Measurements from ENCODE around the gene DHRSX. TPM values are rescaled to one million over a fixed set of nuclear protein-coding genes. Genes with fewer than 3 reads are reported as not detected.
"Not testable (repeated sequence)": the region's sequence is repeated elsewhere in the genome, so short reads cannot be mapped to it uniquely, and the experiment has no call there.

DHRSX gene
- total RNA-seq, 1 experiment from 2014 or later: 21.5 TPM

- Mint-ChIP-seq H3K9me3 (ENCODE audit: low read depth, unreplicated experiment) (no peaks in the 10 kb centered on the region), H3K4me3 (ENCODE audit: low read depth, unreplicated experiment) (no peak overlapping the region), H3K27me3 (ENCODE audit: unreplicated experiment) (no peaks in the 10 kb centered on the region), H3K36me3 (ENCODE audit: insufficient read depth, unreplicated experiment) (no peaks in the 10 kb centered on the region), H3K4me1 (ENCODE audit: low read depth, unreplicated experiment) (no peaks in the 10 kb centered on the region), H3K27ac (ENCODE audit: unreplicated experiment) (no peak overlapping the region)
- intact Hi-C loops (cut with micrococcal nuclease; ENCODE audit: unreplicated experiment): no loop called here
- CTCF ChIA-PET: no interaction called here
- DNase-seq: no peak
- BruUV-seq (replicated peaks): no TSS peak
- no peak for TF ChIP-seq CTCF (IDR thresholded peaks at IDR 0.05; ENCODE audit: unreplicated experiment)
These were observed 232.9 kb downstream of the DHRSX start for GRCh38 chrX:2267890-2268289.

GRCh38 chrX:2266445-2267349, 234.1 kb downstream of the DHRSX start:
- Mint-ChIP-seq H3K9me3 (ENCODE audit: low read depth, unreplicated experiment) (no peaks in the 10 kb centered on the region), H3K4me3 (ENCODE audit: low read depth, unreplicated experiment) (no peak overlapping the region), H3K27ac (ENCODE audit: unreplicated experiment) (no peak overlapping the region), H3K27me3 (ENCODE audit: unreplicated experiment) (no peaks in the 10 kb centered on the region), H3K36me3 (ENCODE audit: insufficient read depth, unreplicated experiment) (no peaks in the 10 kb centered on the region), H3K4me1 (ENCODE audit: low read depth, unreplicated experiment) (no peaks in the 10 kb centered on the region)
- no peak for TF ChIP-seq CTCF (IDR thresholded peaks at IDR 0.05; ENCODE audit: unreplicated experiment)
- CTCF ChIA-PET: no interaction called here
- intact Hi-C loops (cut with micrococcal nuclease; ENCODE audit: unreplicated experiment): no loop called here
- BruUV-seq (replicated peaks): no TSS peak
- no peak for DNase-seq

GRCh38 chrX:2265658-2266444, 234.9 kb downstream of the DHRSX start:
- intact Hi-C loops (cut with micrococcal nuclease; ENCODE audit: unreplicated experiment); H3K4me3 Mint-ChIP-seq (ENCODE audit: low read depth, unreplicated experiment); H3K36me3 Mint-ChIP-seq (ENCODE audit: insufficient read depth, unreplicated experiment); CTCF ChIA-PET; BruUV-seq (replicated peaks); DNase-seq; H3K27me3 Mint-ChIP-seq (ENCODE audit: unreplicated experiment); H3K4me1 Mint-ChIP-seq (ENCODE audit: low read depth, unreplicated experiment); H3K9me3 Mint-ChIP-seq (ENCODE audit: low read depth, unreplicated experiment); H3K27ac Mint-ChIP-seq (ENCODE audit: unreplicated experiment): not testable (repeated sequence)

GRCh38 chrX:2264179-2265030, 236.4 kb downstream of the DHRSX start:
- no peak overlapping the region for H3K27ac Mint-ChIP-seq (ENCODE audit: unreplicated experiment)
- TF ChIP-seq CTCF (IDR thresholded peaks at IDR 0.05; ENCODE audit: unreplicated experiment): no peak
- no peaks in the 10 kb centered on the region for H3K4me1 Mint-ChIP-seq (ENCODE audit: low read depth, unreplicated experiment)
- intact Hi-C loops (cut with micrococcal nuclease; ENCODE audit: unreplicated experiment): no loop called here
- H3K27me3 Mint-ChIP-seq (ENCODE audit: unreplicated experiment): no peaks in the 10 kb centered on the region
- H3K9me3 Mint-ChIP-seq (ENCODE audit: low read depth, unreplicated experiment): no peaks in the 10 kb centered on the region
- H3K4me3 Mint-ChIP-seq (ENCODE audit: low read depth, unreplicated experiment): no peak overlapping the region
- no TSS peak for BruUV-seq (replicated peaks)
- CTCF ChIA-PET: no interaction called here
- H3K36me3 Mint-ChIP-seq (ENCODE audit: insufficient read depth, unreplicated experiment): no peaks in the 10 kb centered on the region
- DNase-seq: no peak
